H1 (cell line): ENCODE measurements around the gene MPV17L2. TPM values are rescaled to one million over a fixed set of nuclear protein-coding genes. Genes with fewer than 3 reads are reported as not detected.

Source experiments
- polyA plus RNA-seq, 7 experiments: library from polyadenylated mRNA; depleted of rRNA in 3 of 7; stranded (reverse) in 5 of 7; unstranded in 2 of 7; fragments of >200 nt in 5 of 7; fragments of 200-250 nt in 2 of 7; gene quantifications; 1 replicate in 5 of 7; 2 replicates in 1 of 7; 4 replicates in 1 of 7; pipeline versions ENCODE4 v1.2.1 to v1.2.3, GENCODE V29; 2011 to 2013; ENCODE audit warnings: missing spikeins in 2 of 7, mixed read lengths in 2 of 7
- small RNA-seq: library from polyadenylated mRNA; stranded (forward); fragments of <200 nt; extraction: miRNeasy Mini kit (QIAGEN cat#:217004); gene quantifications from one replicate; pipeline ENCODE3, GENCODE V24; 2013; ENCODE audit not compliant: insufficient read depth
- total RNA-seq: library from RNA; stranded (reverse); fragmentation: NEBNext Ultra II Directional; extraction: Animal tissue kit (Norgen Biotek cat#: 25700); gene quantifications from 2 replicates; pipeline ENCODE4 v1.2.1, GENCODE V29; 2021

Gene MPV17L2
- total and polyA plus RNA-seq, 2 of the 8 experiments (the other 6 are each of a cell fraction or from before 2014, with no cell fraction given) = 24.2 to 82.6 TPM

Small RNAs within 50 kb of the gene (small RNA-seq; reads per million reads assigned to genes)
- not detected for gene IFI30

Other genes with a start within 250 kb of the MPV17L2 start
- gene KCNN1, start 226.1 kb upstream of the MPV17L2 start, total RNA-seq = 9.3 and 11.0 TPM in 2 replicates
- 12.5 and 19.3 TPM in 2 replicates for gene KCNN1, start 226.1 kb upstream of the MPV17L2 start, polyA plus RNA-seq (2011; rRNA removed)
- 6.2 and 6.9 TPM in 2 replicates for gene ARRDC2, start 185.0 kb upstream of the MPV17L2 start, total RNA-seq
- 5.4 and 5.8 TPM in 2 replicates for gene ARRDC2, start 185.0 kb upstream of the MPV17L2 start, polyA plus RNA-seq (2011; rRNA removed)
- gene IL12RB1, start 106.3 kb upstream of the MPV17L2 start, total RNA-seq = not detected in 2 replicates
- 0.03 and 0.06 TPM in 2 replicates for gene IL12RB1, start 106.3 kb upstream of the MPV17L2 start, polyA plus RNA-seq (2011; rRNA removed)
- 9.0 TPM in 2 replicates for gene MAST3, start 95.4 kb upstream of the MPV17L2 start, total RNA-seq
- gene MAST3, start 95.4 kb upstream of the MPV17L2 start, polyA plus RNA-seq (2011; rRNA removed) = 3.4 and 5.5 TPM in 2 replicates
- 53.8 and 57.1 TPM in 2 replicates for gene PIK3R2, start 40.1 kb upstream of the MPV17L2 start, total RNA-seq
- gene PIK3R2, start 40.1 kb upstream of the MPV17L2 start, polyA plus RNA-seq (2011; rRNA removed) = 21.7 and 31.4 TPM in 2 replicates
- gene IFI30, start 19.4 kb upstream of the MPV17L2 start, total RNA-seq = 25.9 and 28.9 TPM in 2 replicates
- 59.5 and 62.4 TPM in 2 replicates for gene IFI30, start 19.4 kb upstream of the MPV17L2 start, polyA plus RNA-seq (2011; rRNA removed)
- 14.2 and 14.3 TPM in 2 replicates for gene RAB3A, start 10.8 kb downstream of the MPV17L2 start, total RNA-seq
- gene RAB3A, start 10.8 kb downstream of the MPV17L2 start, polyA plus RNA-seq (2011; rRNA removed) = 13.6 and 18.6 TPM in 2 replicates
- 2.3 and 2.7 TPM in 2 replicates for gene PDE4C, start 33.2 kb downstream of the MPV17L2 start, total RNA-seq
- 3.1 and 3.7 TPM in 2 replicates for gene PDE4C, start 33.2 kb downstream of the MPV17L2 start, polyA plus RNA-seq (2011; rRNA removed)
- gene IQCN, start 81.2 kb downstream of the MPV17L2 start, total RNA-seq = 0.31 and 1.0 TPM in 2 replicates
- 0.36 and 0.82 TPM in 2 replicates for gene IQCN, start 81.2 kb downstream of the MPV17L2 start, polyA plus RNA-seq (2011; rRNA removed)
- 77.5 and 95.8 TPM in 2 replicates for gene JUND, start 88.4 kb downstream of the MPV17L2 start, total RNA-seq
- 54.0 and 64.4 TPM in 2 replicates for gene JUND, start 88.4 kb downstream of the MPV17L2 start, polyA plus RNA-seq (2011; rRNA removed)
- gene LSM4, start 129.9 kb downstream of the MPV17L2 start, total RNA-seq = 319 and 344 TPM in 2 replicates
- gene LSM4, start 129.9 kb downstream of the MPV17L2 start, polyA plus RNA-seq (2011; rRNA removed) = 302 and 380 TPM in 2 replicates
- 33.2 and 33.4 TPM in 2 replicates for gene PGPEP1, start 147.4 kb downstream of the MPV17L2 start, total RNA-seq
- 16.6 and 17.0 TPM in 2 replicates for gene PGPEP1, start 147.4 kb downstream of the MPV17L2 start, polyA plus RNA-seq (2011; rRNA removed)
- 4.1 and 5.0 TPM in 2 replicates for gene GDF15, start 192.9 kb downstream of the MPV17L2 start, total RNA-seq
- 8.5 and 18.8 TPM in 2 replicates for gene GDF15, start 192.9 kb downstream of the MPV17L2 start, polyA plus RNA-seq (2011; rRNA removed)
- gene LRRC25, start 204.4 kb downstream of the MPV17L2 start, total RNA-seq = 0.20 and 0.23 TPM in 2 replicates
- 0.31 and 0.41 TPM in 2 replicates for gene LRRC25, start 204.4 kb downstream of the MPV17L2 start, polyA plus RNA-seq (2011; rRNA removed)
- gene SSBP4, start 226.2 kb downstream of the MPV17L2 start, total RNA-seq = 26.4 and 30.5 TPM in 2 replicates
- 33.7 and 51.3 TPM in 2 replicates for gene SSBP4, start 226.2 kb downstream of the MPV17L2 start, polyA plus RNA-seq (2011; rRNA removed)
- 207 and 215 TPM in 2 replicates for gene ISYNA1, start 244.9 kb downstream of the MPV17L2 start, total RNA-seq
- 264 and 330 TPM in 2 replicates for gene ISYNA1, start 244.9 kb downstream of the MPV17L2 start, polyA plus RNA-seq (2011; rRNA removed)